Ishikawa (cell line): Measurements from ENCODE around the gene LRRC46.

Experiments
- CEBPB ChIP-seq: IDR thresholded peaks from 2 replicates; pipeline ENCODE4 v1.6.1; 2012
- EGR1 ChIP-seq: IDR thresholded peaks from 2 replicates; pipeline ENCODE4 v1.6.1; 2012
- EP300 ChIP-seq: IDR thresholded peaks from 2 replicates; pipeline ENCODE4 v1.6.1; 2012; ENCODE audit warnings: borderline replicate concordance
- RAD21 ChIP-seq: IDR thresholded peaks from 2 replicates; pipeline ENCODE4 v1.6.1; 2012; ENCODE audit warnings: low read depth
- TAF1 ChIP-seq: IDR thresholded peaks from 2 replicates; pipeline ENCODE4 v1.6.1; 2012; ENCODE audit warnings: low read depth, mild to moderate bottlenecking
- YY1 ChIP-seq: IDR thresholded peaks from 2 replicates; pipeline ENCODE4 v1.6.1; 2012; ENCODE audit warnings: low read depth

GRCh38 chr17:47872651-47873161 is 41.2 kb downstream of the LRRC46 start:
- TF ChIP-seq CEBPB (no peak), EP300 (no peak), YY1 (no peak), RAD21 (no peak), EGR1 (no peak), TAF1 (no peak)
